ENCODE measurements around the gene GALNTL6.

GRCh38 chr4:172978848-172979247 is 1165.6 kb downstream of the GALNTL6 start:
- TF ChIP-seq EZH2phosphoT487 (IDR thresholded peaks at IDR 0.05; ENCODE audit: borderline replicate concordance) = no peak
- TF ChIP-seq CTCF (conservative IDR thresholded peaks at IDR 0.05; ENCODE audit: low read length) = no peak
